ENCODE results near the gene SDK1. TPM values are rescaled to one million over a fixed set of nuclear protein-coding genes. Genes with fewer than 3 reads are reported as not detected.

The SDK1 gene
- polyA plus RNA-seq, 10 donors, result 1.9 to 6.0 (median 2.7) TPM

DNA sequence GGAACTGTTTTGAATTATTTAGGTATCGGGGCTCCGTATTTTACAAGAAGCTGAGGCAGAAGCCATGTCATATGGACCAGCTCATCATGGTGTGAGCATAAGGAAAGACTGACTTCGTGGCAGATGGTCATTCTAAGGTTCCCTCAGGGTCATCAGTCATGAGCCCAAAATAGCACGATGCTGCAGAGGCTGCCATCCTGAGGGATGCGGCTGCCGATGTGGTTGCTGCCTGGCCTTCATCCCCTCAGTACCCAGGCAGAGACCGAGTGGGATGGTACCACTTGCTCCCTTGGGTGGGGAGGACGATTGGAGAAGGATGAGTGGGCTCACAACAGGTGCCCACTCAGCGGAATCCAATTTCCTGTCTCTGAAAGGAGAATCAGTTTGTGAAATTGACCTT is 490.3 kb downstream of the SDK1 start:
- DNase-seq, result no peak

DNA sequence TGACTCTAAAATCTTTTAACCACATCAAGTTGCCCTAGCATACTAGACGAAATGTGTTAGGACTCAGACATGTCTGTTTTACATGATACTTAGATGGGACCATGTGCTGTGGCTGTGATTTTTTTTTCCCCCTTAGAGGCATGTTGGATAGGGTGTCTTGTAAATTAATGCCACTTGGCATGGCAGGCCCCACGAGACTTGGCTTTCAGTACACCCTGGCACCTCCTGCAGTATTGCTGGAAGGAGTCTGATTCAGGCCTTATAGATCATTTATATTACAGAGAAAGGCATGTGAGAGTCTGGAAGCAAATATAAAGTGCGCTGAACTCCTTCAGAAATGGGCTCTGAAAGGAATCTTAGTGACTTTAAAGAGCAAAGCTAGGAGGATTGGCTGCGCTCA is 494.1 kb downstream of the SDK1 start:
- DNase-seq, result no peak

DNA sequence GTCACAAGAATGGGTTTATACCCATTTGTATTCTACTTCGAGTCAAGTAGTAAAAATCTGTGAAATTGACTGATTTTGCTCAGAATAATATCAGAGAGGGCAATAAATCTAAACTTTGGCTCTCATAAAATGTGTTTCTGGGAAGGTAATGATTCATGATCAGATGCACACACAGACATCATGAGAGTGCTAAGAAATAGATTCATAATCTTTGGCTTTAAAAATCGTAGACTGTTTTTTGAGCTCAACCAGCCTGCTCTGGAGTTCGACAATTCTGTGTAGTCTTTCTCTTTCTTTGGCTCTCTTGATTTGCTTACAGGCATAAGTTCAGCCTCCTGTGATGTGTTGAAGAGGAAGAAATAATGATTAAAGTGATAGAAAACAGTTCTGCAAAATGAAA is 494.7 kb downstream of the SDK1 start:
- no peak for DNase-seq

DNA sequence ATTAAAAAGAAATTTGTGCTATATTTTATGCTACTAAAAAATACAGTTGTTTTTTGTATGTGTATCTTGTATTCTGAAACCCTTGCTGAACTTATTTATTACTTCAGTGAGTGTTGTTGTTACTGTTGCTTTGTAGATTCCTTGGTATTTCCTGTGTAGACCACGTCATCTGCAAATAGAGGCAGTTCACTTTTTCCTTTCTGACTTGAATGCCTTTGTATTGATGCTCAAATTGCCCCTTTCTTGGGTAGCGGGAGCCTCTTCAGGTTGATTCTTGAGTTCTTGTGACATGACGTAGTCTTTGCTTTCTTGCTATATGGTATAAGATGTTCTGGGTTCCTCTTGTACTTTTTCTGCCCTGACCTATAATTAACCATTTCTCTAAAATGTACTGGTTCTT is 504.1 kb downstream of the SDK1 start:
- no peak for DNase-seq

DNA sequence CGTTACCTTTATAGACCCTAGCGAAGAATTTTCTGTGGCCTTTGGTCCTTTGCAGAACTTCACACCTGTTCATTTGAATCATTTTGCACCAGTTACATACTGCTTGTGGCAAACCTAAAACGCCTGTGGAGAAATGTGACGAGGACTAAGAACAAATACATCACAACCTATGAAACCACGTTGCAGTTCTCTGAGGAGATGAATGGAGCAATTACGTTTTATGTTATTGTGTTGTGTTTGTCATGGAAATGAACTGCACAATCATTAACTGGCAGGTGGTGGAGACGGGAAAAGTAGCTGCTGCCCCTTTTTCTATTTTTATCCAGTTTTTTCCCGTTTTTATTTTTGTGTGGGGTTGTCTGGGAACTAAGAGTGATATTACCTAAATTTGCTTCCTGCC is 505.5 kb downstream of the SDK1 start:
- DNase-seq, result no peak

DNA sequence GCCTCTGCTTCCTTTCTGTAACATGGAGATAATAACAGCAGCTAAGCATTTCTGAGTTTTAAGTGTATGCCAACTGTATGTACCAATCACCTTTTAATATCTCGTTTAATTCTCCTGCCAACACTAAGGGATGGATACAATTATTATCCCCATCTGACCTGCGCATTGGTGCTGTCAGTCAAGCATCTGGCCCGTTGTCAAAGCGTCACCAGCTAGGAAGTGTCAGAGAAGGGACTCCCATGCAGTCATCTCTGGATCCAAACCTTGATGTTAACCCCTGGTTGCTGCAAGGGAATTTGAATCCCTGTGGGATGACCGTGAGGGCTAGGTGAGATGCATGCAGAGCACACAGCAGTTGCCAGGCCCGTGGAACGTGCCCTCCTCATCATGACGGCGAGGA is 506.8 kb downstream of the SDK1 start:
- DNase-seq, result no peak

DNA sequence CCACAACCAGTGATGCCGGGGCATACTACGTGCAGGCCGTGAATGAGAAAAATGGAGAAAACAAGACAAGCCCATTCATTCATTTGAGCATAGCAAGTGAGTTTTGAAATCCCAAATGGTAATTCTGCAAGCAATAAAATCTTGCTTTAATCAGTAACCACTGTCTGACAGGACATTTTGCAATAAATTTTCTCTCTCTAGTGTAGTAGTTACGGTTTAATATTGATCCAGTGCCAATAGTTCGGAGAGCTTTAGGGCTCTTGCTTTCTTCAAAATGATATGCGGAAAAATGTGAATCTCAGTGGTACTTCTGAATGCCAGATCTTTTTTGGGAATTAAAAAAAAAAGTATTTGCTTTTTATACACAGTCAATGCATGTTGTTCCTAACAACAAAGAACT is 520.4 kb downstream of the SDK1 start:
- peak in 2 of 3 donors; percentile 10 to 14 for DNase-seq

DNA sequence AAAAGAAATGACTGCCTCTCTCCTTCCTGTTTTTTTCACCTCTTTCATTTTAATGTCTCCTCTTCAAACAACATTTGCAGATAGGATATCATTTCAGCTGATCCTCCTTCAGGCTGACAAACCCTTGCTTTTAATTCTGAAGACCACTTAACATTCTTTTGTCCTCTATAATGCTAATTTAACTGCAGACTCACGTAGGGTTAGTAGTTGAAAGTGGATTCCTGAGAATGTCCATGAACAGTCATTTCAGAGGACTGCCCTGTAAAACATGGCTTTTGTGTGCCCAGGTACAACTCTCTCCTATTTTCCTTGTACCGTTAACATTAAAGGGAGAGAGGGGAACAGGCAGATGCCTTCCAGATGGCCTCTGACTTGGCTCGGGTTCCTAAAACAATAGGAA is 524.4 kb downstream of the SDK1 start:
- DNase-seq, result no peak

DNA sequence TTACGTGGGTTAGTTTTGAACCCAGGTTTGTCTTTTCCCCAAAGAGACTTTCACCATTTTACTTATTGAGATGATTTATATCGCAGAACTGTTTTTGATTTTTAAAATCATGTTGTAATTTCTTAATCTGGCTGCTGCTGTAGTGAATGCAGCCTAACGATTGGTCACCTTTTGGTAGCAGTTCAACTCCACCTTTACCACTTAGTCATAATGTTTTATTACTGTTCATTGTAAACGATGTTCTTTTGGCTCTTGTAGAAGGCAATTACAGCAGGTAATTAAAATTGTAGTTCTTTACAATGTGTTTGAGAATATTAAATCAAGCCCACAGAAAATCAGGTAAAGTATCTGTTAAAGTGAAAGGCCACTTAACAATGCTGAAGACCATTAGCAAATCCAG is 531.1 kb downstream of the SDK1 start:
- DNase-seq, result no peak

DNA sequence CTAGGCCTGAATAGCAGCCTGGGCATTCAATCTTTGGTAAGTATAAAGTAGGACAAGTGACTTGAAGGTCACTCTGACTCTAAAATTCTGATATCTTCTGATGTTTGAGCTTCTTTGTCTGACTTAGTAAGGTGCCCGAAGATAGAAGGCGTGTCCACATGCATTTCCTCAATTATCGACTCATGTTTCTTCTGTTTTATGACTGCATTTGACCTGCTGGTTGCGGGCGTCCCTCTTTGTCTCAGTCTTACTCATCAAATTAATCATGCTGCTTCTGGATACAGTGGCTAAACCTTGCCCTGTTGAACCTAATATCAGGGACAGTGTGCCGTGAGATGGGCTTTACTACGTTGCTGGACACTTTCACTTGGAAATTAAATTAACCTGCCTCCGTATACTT is 534.1 kb downstream of the SDK1 start:
- no peak for DNase-seq

DNA sequence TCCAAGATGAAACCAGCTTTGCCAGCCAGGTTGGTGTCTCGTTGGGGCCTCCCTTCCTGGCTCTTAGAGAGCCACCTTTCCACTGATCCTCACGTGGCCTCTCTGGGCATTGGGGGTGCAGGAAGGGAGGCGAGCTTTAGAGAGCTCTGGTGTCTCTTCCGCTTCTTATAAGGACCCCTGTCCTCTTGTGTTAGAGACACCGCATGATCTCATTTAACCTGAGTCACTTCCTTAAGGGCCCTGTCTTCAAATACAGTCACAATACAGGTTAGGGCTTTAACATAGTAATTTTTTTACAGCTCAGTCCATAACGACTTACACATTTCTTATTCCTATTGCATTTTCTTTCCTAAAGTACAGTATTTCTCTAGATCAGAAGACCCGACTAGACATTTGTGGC is 535.8 kb downstream of the SDK1 start:
- no peak for DNase-seq

DNA sequence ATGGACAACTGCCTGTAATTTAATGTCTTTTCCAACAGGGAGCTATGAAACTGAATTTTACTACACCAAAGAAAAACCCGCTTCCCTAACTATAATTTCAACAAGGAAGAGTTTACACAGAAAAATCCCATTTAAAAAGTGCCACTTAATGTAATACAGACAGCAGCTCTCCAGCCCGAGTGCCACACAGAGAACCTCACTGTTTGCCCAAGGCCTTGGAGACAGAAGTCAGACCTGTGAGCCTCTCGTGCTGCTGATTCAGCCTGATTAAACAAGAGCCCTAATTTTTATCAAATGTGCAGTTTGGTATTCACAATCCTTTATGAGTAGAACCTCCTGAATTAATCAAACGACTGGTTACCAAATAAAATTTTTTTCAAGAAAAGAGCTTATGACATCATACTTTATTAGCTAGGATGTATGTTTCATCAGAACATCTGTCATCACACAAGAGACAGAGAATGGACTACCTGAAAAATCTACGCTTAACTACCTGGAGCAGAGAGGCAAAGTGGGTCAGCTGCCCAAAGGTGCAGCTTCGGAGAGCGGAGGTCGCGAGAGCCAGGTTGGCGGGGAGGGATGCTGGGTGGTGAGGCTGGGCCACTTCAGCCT is 543.6 kb downstream of the SDK1 start:
- no peak for DNase-seq

DNA sequence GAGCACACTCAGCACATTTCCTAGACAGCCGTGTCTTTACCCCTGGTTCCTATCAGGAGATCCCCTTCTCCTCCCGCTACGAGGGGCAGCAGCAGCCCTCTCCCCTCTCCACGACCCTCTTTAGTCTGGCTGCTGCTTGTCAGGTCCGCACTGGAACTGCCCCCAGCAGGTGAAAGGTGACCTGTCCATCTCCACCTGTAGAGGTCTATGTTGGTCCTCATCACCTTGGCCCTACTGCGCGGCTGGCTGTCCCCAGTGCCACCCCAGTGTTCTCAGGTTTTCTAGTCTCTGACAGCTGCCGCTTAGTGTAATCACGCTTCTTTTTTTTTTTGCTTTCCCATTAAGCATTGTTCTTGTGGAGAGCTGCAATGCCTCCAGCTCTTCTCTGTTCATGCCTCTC is 545.7 kb downstream of the SDK1 start:
- no peak for DNase-seq

DNA sequence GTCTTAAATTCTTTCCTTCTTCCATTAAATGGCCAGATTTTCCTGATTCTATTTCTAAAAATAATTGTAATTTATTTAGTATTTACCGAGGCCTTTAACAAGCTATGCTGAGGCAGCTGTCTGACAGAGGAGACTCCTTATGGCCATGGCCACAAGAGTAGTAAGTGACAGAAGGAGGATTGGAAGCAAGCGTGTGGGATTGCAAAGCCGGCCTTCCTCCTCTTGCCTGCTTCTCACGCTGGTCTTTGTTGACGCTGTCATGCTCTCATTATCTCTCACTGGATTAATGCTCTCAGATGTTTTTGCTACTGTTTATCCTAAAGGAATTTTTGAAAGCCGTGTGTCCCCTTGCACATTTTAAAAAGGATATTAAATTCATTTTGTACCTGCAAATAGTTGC is 546.3 kb downstream of the SDK1 start:
- no peak for DNase-seq

DNA sequence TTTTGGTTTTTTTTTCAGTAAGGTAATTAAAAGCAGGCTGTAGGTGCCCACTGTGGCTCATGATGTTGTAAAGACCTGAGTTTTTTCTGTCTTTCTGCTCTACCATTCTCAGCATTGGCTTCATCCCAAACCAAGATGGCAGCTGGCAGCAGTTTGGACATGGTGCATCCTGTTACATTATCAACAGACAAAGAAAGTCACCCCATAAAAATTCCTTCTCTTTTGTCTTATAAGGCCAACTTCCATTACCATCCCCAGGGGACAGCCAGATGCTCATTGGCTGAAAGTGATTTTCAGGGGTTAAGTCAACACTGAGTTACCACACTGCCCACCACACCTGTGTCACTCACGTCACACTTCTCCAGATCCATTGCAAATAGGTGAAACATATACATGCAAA is 558.4 kb downstream of the SDK1 start:
- no peak for DNase-seq

DNA sequence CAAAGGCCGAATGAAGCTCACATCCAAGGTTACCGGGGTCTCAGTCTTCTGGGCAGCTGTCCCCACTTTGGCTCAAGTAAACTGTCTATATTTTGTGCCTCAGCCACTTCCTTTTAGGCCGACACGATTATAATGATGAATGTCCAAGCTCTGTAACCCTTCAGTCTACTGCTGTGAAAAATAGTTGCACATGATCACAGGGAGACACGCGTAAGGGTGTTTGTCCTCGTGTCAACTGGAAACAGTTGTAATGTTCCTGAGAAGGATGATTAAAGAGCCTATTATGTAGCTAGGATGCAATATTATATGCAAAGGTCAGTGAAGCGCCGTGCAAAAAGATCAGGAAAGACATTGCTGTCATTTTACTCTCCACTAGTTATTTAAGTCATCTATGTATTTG is 559.9 kb downstream of the SDK1 start:
- DNase-seq, result no peak

DNA sequence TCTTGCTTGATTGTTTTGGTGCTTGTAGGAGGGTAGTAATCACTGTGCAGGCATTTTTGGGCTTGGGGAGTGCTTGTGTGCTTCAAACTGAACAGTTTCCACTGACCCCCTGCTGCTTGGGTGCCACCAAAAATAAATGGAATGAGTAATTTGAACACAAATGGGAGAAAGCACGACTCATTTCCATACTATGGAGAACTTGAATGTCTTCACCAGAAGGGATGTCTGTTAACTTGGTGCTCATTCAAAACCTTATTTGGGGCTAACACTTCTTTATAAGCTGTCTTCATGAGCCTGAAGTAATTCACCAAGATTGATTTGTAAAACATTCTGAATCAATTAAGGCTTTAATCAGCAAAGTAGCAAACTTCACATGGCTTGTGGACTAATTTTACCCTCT is 560.3 kb downstream of the SDK1 start:
- DNase-seq, result peak in 1 of 3 donors; percentile 15

DNA sequence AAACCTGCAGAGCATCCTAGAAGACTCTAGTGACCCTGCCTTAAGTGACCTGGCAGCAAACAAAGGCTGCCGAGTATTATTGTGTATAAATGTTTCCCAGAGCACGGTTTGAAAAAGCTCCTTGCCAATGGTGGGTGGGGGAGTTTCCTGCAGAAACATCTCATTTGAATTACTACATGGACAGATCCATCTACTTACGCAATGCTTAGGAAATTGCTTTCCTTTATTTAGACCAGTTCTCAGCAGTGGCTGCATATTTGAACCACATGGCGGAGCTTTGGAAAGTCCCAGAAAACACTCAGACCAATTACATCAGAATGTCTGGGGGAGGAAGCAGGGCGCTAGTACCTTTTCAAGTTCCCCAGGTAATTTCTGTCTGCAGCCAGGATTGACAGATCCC is 560.9 kb downstream of the SDK1 start:
- DNase-seq, result peak; percentile 63 to 88 (median 83)

DNA sequence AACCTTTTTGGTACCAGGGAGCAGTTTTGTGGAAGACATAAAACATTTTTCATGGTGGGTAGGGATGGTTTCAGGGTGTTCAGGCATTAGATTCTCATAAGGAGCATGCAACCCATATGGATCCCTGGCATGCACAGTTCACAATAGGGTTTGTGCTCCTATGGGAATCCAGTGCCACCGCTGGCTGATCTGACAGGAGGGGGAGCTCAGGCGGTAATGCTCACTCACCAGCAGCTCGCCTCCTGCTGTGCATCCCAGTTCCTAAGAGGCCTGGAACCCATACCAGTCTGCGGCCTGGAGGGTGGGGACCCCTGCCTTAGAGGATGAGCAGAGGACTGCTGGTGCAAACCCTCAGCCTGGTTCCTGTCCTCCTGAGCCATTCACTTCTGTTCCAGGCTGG is 561.7 kb downstream of the SDK1 start:
- no peak for DNase-seq

DNA sequence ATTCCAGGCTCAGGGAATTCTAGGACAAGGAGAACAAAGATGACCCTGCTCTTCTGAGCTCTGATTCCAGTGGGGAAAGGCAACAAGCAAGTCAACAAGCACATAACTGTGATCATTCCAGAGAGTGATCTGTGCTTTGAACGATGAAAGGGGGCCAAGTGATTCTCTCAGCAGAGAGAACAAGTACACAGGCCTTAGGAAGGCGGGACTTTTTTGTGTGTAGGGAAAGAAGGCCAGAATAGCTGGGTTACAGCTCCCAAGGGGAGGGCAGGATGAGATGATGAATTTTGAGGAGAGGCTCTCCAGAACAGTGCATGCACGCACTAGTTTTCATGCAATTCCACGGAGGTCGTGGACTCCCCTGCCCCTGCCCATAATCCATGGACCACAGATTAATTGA is 565.2 kb downstream of the SDK1 start:
- peak in 1 of 3 donors; percentile 53 for DNase-seq

DNA sequence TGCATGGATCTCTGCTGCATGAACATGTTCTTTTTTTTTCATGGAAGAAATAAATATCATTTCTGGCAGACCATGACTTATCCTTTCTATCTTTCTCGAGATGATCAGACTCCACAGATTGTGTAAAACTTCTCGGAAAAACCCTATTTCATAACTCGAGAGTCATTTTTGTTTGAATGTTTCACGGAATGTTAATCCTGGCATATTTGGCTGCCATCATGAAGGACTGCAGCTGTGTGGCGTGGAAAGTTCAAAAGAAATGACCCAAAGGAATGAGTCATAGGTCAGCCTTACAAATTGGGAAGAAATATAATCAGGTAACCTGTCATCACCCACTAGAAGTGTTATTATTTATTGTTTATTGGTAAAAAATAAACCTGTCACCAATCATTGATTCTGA is 566.8 kb downstream of the SDK1 start:
- DNase-seq, result no peak

DNA sequence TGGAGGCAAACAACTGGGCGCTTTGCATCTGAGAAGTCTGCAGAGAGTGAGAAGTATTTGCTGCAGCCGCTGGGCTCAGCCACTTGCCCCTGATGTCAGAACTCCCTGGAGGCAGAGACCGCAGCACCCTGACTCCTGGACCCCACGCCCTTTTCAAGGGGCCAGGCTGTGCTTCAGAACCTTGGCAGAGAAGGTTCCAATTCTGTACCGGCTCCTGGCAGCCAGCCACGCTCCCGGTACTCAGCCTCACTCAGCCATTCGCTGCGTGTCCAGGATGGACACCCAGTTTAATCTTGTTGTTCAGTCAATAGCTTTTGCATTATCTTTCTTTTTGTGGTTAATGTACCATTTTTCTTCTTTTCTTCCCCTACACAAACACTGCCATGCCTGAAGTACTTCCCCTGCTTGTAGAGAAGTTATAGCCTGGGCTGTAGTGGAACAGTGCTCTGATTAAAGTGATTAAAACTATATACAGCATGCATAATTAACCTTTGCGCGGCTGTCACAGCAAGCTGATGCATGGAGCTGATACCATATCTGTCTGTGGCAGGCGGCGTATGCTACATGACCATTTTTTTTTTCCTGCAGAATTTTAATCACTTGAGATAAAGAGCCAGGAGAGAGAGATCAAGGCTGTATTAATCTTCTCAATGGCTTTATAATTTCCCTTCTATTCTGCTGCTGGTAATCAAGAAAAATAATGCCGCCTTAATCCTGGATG is 578.5 kb downstream of the SDK1 start:
- DNase-seq, result no peak

DNA sequence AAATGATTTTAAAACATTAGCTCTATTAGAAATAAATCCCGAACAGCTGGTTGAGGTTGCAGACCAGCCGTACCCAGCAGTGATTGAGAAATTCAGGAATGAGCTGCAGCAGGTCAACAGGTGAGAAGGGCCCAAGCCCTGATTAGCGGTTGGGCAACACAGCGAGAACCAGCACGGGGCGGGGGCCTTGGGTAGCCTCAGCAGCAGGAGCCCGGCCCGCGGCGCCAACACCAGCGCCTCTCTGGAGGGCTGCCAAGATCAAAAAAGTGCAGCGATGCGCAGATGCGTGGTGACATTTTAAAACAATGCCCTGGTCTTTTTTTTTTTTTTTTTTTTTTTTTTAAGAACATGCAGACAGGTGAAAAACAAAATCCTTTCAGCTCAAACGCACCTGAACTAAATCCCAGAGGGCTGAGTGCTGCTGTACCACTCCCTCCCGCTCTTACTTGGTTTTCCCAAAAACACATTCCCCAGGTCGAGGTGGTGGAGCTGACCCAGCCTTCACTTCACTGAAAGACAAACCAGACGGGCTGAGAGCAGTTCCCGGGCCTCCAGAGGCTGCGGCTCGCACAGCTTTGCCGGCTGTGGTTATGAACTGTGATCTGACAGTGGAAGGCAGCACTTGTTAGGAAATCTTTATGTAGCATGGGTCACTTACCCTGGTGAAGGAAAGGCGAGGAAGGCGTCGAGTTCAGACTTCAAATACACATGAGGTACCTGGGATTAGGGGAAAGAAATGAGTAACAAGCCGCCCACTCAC is 579.4 kb downstream of the SDK1 start:
- no peak for DNase-seq

Measured in muscle of back (tissue), 11 donors.